GM12801 (cell line): Measurements from ENCODE around the gene SUPT3H.

ENCODE experiments used
- CTCF ChIP-seq: IDR thresholded peaks from one replicate; pipeline ENCODE4 v1.5.1; 2011; ENCODE audit warnings: control low read depth; ENCODE audit not compliant: insufficient read length; ENCODE audit errors: extremely low read depth

SUPT3H gene

GRCh38 chr6:45421709-45422502, 44.2 kb upstream of the SUPT3H start:
- no peak for TF ChIP-seq CTCF

GRCh38 chr6:45420909-45421708, 43.4 kb upstream of the SUPT3H start:
- TF ChIP-seq CTCF, result no peak

GRCh38 chr6:45420083-45420908, 42.6 kb upstream of the SUPT3H start:
- no peak for TF ChIP-seq CTCF

- TF ChIP-seq CTCF, result no peak
Observed at GRCh38 chr6:45419571-45420082, 41.9 kb upstream of the SUPT3H start.

GRCh38 chr6:45417436-45417835, 39.7 kb upstream of the SUPT3H start:
- TF ChIP-seq CTCF, result no peak

GRCh38 chr6:45416700-45417099, 39.0 kb upstream of the SUPT3H start:
- no peak for TF ChIP-seq CTCF
